Measurements from ENCODE around the gene ADD1. TPM values are rescaled to one million over a fixed set of nuclear protein-coding genes. Genes with fewer than 3 reads are reported as not detected.

Gene ADD1
- total and polyA plus RNA-seq, 7 donors = 124 to 224 (median 176) TPM

GRCh38 chr4:2963175-2963965 is 119.7 kb downstream of the ADD1 start, which contains the start of the genes GRK4 and NOP14:
TSS of gene GRK4 (plus strand) at chr4:2963571. CDS start at chr4:2964071, 500 bp downstream.
TSS of gene NOP14 (minus strand) at chr4:2963406. CDS start at chr4:2963319, 87 bp downstream.
- ATAC-seq = peak; percentile 93 to 95 (median 94)
- peak within 1 kb of the TSS; percentile 96 for H3K4me3 ChIP-seq
- peaks cover 0 to 9% of the 10 kb centered on the region in 2 donors for H3K36me3 ChIP-seq (ENCODE audit: insufficient read depth in 1 of 2, low read depth in 1 of 2)
- H3K27ac ChIP-seq = peak within 1 kb of the TSS; percentile 98
- TF ChIP-seq, protein P1, sequence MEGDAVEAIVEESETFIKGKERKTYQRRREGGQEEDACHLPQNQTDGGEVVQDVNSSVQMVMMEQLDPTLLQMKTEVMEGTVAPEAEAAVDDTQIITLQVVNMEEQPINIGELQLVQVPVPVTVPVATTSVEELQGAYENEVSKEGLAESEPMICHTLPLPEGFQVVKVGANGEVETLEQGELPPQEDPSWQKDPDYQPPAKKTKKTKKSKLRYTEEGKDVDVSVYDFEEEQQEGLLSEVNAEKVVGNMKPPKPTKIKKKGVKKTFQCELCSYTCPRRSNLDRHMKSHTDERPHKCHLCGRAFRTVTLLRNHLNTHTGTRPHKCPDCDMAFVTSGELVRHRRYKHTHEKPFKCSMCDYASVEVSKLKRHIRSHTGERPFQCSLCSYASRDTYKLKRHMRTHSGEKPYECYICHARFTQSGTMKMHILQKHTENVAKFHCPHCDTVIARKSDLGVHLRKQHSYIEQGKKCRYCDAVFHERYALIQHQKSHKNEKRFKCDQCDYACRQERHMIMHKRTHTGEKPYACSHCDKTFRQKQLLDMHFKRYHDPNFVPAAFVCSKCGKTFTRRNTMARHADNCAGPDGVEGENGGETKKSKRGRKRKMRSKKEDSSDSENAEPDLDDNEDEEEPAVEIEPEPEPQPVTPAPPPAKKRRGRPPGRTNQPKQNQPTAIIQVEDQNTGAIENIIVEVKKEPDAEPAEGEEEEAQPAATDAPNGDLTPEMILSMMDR (IDR thresholded peaks at IDR 0.05) = peak; percentile 43
- peaks cover 25% of the 10 kb centered on the region for H3K4me1 ChIP-seq
- peak; percentile 98 to 99 for DNase-seq
- WGBS, 3 donors = 0% methylated on average over 55 to 105 of the region's 105 CpGs
- no peaks in the 10 kb centered on the region for H3K9me3 ChIP-seq
- intact Hi-C loops (cut with DNase I) = loop anchor here in 1 of 2 donors (2.0 kb wide), 1 partner anchor 29 kb away; no protein-coding TSS in a partner anchor
- H3K27me3 ChIP-seq (ENCODE audit: insufficient read depth in 3 of 3, low read length in 2 of 3) = peaks cover 0 to 1% (median 0%) of the 10 kb centered on the region in 3 donors

- Histone ChIP-seq H3K36me3 (ENCODE audit: insufficient read depth in 1 of 2, low read depth in 1 of 2) (peaks cover 0 to 9% of the 10 kb centered on the region in 2 donors), H3K9me3 (no peaks in the 10 kb centered on the region), H3K27me3 (ENCODE audit: insufficient read depth in 3 of 3, low read length in 2 of 3) (peaks cover 0 to 1% (median 0%) of the 10 kb centered on the region in 3 donors), H3K27ac (peak overlapping the region; percentile 98), H3K4me1 (peaks cover 19% of the 10 kb centered on the region), H3K4me3 (peak overlapping the region; percentile 96)
- intact Hi-C loops (cut with DNase I) = loop anchor here in 1 of 2 donors (2.0 kb wide), 1 partner anchor 29 kb away; no protein-coding TSS in a partner anchor
- TF ChIP-seq, protein P1 (IDR thresholded peaks at IDR 0.05) = no peak
- DNase-seq (no peak), ATAC-seq (peak in 3 of 4 donors; percentile 14 to 21 (median 19))
- 1 to 2% (median 1%) methylated on average over 25 to 38 of the region's 38 CpGs for WGBS, 3 donors
Measured at GRCh38 chr4:2963966-2964471, 120.4 kb downstream of the ADD1 start.

DNA sequence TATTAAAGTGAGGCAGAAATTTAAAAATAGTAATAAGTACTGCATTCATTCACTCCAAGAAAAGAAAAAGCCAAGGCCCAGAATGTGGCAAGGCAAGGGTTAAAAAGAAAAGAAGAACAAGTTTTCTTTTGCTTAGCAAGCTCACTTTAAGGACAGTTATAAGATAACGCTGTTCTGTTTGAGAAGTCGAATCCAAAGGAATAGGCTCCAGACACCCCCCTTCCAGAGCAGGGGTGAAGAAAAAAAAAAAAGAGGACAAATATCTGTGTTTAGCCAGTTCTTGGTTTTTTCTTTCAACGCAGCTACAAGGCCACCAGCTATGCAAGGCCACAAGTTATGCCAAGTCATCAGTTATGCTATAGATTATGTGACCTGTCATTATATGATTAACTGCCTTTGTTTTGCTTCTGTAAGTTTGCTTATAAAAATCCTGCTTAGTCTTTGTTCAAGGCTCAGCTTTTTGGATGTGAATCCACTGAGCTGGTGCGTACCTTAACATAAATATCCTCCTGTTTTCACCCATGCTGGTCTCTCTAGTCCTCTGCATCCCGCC is 121.1 kb downstream of the ADD1 start:
- no peaks in the 10 kb centered on the region for H3K9me3 ChIP-seq
- intact Hi-C loops (cut with DNase I) = loop anchor here in 1 of 2 donors (5.0 kb wide), 1 partner anchor 78 kb away; no protein-coding TSS in a partner anchor
- TF ChIP-seq, protein P1 (IDR thresholded peaks at IDR 0.05) = no peak

GRCh38 chr4:2965262-2965661 is 121.6 kb downstream of the ADD1 start:
- WGBS, 3 donors = 91 to 92% (median 91%) methylated on average over 16 of the region's 16 CpGs
- intact Hi-C loops (cut with DNase I) = loop anchor here in 1 of 2 donors (5.0 kb wide), 1 partner anchor 77 kb away; no protein-coding TSS in a partner anchor
- ATAC-seq = no peak
- Histone ChIP-seq H3K4me3 (no peak overlapping the region), H3K36me3 (ENCODE audit: insufficient read depth in 1 of 2, low read depth in 1 of 2) (peaks cover 0 to 9% of the 10 kb centered on the region in 2 donors), H3K27me3 (ENCODE audit: insufficient read depth in 3 of 3, low read length in 2 of 3) (peaks cover 0 to 1% (median 0%) of the 10 kb centered on the region in 3 donors), H3K27ac (no peak overlapping the region), H3K9me3 (no peaks in the 10 kb centered on the region), H3K4me1 (peaks cover 17% of the 10 kb centered on the region)
- no peak for DNase-seq
- TF ChIP-seq, protein P1 (IDR thresholded peaks at IDR 0.05) = no peak

More for the DNA sequence above, 121.1 kb downstream of the ADD1 start:
- Histone ChIP-seq H3K27me3 (ENCODE audit: insufficient read depth in 3 of 3, low read length in 2 of 3) (peaks cover 0 to 1% (median 0%) of the 10 kb centered on the region in 3 donors), H3K4me1 (peaks cover 17% of the 10 kb centered on the region), H3K27ac (no peak overlapping the region), H3K36me3 (ENCODE audit: insufficient read depth in 1 of 2, low read depth in 1 of 2) (peaks cover 0 to 9% of the 10 kb centered on the region in 2 donors), H3K4me3 (peak overlapping the region; percentile 96)
- 70 to 84% (median 70%) methylated on average over 5 of the region's 5 CpGs for WGBS, 3 donors
- ATAC-seq (no peak), DNase-seq (no peak)
